GM15510 (cell line): ENCODE results near the gene PIP4K2C.

ENCODE experiments used
- POLR2A ChIP-seq: IDR thresholded peaks from 3 replicates; pipeline ENCODE4 v1.6.1; 2011; ENCODE audit warnings: borderline replicate concordance; ENCODE audit not compliant: insufficient read length; ENCODE audit errors: extremely low read depth

The PIP4K2C gene

DNA sequence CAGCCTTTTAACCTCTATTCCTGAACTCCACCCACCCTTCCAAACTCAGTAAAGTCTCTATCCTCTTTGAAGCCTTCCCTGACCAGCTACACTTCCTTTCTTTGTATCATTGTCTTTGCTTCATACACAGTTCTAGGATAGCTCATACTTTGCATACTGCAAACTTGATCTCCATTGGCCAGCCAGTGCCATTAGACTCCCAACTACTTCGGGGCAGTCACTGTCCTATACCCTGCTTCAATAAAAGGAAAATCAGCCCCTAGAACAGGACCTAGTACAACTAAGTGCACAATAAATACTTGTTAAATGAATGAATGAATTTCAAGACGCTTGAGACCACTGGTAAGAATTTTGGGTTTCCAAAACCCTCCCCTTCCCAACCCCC, 521 bp upstream of the PIP4K2C start:
- TF ChIP-seq POLR2A, result no peak

DNA sequence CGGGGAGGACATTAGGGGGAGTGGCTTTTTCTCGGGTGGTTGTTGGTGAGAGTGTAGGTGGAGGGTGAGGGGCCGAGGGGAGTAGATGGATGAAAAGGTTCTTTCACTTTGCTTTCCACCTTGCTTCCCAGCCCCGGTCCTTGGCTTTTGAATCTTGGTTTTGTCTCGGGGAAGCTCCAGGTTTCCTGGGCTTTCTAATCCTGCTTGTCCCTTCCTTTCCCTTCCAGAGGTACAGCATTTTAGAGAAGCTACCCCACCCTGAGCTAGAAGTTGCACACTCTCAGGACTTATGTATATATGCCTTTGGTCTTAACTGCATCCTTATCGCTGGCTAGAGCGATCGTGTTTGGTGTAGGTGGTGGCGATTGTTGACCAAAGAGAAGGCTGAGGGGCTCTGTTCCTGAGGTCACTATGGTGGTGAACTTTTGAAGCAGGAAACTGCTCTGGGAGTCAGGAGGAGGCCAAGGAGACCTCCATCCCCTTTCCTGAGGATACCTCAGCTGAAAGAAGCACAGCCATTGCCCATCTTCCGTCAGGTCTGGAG, 862 bp downstream of the PIP4K2C start:
- TF ChIP-seq POLR2A, result no peak

DNA sequence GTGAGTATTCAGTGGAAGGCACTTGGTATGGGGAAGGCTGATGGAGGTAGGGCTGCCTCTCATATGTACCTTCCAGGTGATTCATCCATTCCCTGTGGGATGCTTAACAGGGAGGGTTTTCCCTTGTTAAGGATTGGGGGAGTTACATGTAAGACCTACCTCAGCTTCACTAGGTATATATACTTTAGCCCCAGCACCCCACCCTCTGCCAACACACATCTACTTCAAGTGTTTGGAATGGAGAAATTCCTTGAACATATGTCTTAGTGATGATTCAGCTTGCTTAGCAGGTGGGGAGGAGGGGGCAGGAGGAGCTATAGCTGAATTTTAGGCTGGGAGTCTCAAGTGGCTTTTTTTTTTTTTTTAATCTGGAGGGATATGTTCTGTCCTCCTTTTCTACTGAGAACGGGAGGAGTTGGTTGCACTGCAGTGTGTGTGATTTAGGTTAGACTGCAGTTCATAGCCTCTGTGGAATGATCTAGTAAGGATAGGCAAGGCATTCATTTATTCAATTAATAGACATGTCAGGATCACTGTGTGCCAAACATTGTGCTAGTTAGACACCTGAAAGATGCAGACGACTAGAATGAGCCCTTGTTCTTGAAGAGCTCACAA, 1.7 kb downstream of the PIP4K2C start:
- no peak for TF ChIP-seq POLR2A

DNA sequence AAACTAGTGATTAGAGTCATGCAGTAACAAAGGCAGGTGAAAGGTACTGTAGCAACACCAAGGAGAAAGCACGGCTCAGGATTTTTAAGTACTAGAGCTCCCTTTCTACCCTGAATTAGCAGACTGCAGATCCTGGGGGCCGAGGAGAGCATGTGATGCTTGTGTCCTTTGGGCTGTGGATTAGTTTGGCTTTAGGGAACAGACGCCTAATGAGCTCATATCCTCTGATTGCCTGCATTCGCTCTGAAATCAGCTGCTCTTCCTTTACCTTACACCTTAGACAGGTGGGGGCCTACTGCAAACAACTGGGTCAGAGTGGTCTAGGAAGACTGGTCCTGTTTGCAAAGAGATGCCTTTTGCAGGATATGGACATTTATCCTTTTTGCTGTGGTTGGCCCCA, 2.2 kb downstream of the PIP4K2C start:
- TF ChIP-seq POLR2A, result no peak

DNA sequence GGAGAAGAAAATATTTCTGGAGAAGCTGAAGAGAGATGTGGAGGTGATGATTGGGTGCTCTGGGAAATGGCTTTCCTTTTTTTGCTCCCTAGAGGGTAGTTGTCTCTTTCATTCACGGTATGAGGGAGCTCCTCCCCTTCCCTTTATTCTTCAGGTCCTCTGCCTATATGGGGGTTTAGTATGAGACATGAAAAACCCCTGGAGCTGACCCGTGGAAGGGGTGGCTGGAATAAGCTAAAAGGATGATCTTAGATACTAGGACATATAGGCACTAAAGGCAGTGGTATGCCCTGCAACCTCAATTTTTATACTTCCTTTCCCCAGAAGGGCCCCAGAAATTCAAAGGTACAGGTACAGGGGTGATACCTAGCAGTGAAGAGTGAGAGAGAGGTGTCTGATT, 9.4 kb downstream of the PIP4K2C start:
- no peak for TF ChIP-seq POLR2A

DNA sequence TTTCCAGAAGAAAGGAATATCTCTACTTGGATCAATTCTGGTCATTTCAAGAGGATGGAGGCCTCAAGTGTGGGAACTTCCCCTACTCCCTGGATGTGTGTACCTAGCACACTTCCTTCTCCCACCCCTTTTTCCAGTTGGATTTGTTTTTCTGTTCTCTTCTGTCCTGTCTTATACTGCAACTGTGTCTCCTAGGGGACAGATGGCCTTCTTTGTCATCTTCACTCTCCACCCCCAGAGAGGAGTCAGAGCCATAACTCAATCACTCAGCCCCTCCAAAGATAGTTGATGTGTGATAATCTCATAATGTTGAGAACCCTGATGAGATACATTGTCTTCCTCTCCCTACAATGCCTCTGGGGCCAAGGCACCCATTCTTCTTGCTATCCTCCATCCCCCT, 11.6 kb downstream of the PIP4K2C start:
- TF ChIP-seq POLR2A, result no peak

DNA sequence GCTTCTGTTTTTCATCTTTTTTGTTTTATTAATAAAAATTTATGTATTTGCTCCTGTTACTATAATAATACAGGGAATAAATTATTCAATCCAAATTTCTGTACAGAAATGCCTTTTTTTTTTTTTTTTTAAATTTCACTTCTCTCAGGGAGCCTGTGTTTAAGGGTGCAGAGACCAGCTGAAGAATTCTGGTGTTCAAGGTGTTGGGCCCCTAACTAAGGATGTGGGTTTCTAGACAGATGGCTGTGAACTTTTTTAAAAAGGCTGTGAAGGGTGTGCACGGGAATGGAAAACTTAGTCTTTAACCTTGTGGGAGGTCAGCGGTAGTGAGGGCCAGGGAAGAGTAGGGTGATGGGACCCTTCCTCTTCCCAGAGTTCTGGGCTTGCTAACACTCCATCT, 12.3 kb downstream of the PIP4K2C start:
- no peak for TF ChIP-seq POLR2A

DNA sequence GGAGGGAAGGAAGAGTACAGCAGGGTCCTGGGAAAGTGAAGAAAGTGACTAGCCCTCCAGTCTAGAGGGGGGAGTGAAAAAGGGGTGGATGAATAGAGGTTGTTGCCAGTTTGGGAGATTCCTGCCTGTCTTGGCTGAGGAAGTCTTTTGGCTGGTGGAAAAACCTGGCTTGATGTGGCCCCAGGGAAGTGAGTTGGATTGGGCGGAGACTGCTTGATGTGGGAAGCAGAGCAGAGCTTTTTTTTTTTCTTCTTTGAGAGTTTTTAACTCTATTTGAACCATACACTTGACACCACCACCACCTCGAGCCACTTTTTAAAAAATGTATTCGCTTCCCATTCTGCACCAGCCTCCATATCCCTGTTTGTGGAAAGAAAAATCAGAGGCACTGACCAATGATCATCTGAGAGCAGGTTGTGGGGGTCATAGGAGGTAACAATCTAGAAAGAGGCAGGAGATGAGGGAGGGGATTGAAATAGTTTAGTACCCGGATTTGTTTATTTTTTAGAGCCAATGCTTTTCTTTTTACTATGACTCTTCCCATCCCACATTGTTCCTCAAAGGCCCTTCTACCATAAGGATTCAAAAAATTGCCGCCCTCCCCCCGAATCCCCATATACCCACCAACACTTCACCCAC, 12.9 kb downstream of the PIP4K2C start:
- TF ChIP-seq POLR2A, result no peak

DNA sequence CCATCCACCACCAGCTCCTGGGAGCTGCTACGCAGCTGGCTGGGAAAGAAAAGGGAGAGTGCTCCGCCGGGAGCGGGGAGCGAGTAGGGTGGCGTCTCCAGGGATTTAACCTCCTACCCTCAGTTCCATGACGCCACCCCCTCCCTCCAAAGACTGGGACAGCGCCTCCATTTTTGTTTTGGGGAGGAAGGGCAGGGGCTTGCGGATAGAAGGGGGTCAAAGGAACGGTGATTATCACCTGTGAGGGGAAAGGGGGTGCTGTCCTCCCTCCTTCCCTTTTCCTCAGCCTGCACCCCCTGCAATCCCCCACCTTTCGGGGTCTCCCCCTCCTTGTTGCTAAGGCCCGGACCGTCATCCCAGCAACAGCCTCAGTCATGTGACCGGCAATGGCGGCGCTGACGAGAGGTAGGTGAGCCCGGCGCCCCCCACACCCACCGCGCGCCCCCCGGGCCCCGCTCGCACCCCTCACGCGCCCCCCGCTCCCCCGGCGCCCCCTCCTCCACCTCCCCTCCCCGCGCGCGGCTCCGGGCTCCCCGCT, 13.5 kb downstream of the PIP4K2C start, which contains the start of gene DTX3:
TSS of gene DTX3 (plus strand) at position 371 of the 538 bp plus-strand sequence. CDS start 1,694 bp downstream, outside the sequence.
- peak; percentile 28 for TF ChIP-seq POLR2A

DNA sequence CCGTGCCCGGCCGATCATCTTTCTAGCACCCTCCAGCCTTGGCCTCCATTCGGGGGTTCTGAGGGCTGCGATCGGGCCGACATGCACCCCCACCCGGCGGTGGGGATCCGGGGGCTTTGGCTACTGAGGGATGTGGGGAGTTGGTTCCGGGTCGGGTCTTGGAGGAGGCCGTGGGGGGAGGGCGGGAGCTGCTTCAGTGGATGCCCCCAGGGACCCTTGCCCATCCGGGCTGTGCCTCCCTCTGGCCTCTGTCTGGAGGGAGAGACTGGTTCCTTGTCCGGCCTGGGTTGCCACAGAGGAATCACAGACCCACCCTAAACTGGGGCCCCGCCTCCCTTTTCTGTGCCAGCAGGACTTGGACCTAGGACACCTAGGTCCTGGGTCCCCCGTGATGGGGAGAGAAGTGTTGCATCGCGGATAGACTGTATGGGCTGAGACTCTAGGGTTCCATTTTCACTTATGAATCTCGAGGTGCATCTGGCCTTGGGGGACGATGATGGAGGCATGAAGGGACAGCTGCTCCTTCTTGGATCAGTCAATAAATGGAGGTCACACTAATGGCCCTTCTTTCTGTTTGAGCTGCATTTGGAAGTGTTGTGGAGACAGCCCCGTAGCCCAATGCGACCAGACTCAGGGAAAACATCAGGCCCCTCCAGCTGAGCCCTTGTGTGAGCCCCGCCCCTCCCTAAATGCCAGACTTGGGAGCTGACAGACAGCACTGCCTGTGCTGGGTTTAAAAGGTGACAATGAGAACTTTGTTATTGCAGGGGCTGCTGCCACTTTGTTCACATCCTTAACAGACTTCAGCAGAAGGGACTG, 14.2 kb downstream of the PIP4K2C start:
- TF ChIP-seq POLR2A, result peak; percentile 21

DNA sequence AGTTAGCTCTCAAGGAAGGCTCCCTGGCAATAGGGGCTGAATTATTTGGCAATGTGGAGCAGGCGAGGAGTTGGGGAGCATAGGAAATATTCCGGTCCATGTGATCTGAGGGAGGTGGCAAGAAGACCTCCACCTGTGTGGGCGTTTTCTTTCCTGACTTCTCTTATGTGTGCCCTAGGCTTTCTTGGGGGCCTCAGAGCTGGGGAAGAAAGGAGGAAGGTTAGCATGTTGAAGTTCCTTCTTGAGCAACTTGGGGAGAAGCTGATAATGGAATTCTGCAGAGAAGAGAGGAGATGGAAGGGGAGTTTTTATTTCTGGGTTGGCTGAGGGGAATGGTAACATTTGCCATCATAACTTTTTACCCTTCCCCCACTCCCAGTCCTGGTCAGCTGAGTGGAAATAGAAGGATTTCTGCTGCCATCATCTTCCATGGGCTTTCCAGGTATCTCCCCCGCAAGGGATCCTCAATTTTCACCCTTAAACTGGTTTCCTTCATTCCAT, 14.9 kb downstream of the PIP4K2C start:
- TF ChIP-seq POLR2A, result no peak

DNA sequence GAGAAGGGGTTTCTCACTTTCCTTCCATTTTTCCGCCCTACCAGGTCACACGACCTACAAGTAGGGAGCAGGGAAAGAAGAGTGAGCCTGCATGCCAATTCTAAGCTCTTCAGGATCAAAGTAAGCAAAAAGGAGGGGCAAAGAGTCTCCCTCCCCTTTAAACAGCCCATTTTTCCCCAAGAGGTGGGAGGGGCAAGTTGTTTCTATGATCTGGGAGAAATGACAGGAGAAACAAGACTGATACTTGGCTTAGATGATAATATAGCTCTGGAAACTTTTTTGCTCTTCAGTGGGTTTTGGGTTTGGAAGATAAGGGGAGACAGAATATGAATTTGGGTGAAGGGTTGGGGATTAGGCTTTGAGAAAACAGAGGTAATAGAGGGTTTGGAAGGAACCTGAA, 15.4 kb downstream of the PIP4K2C start:
- TF ChIP-seq POLR2A, result no peak

DNA sequence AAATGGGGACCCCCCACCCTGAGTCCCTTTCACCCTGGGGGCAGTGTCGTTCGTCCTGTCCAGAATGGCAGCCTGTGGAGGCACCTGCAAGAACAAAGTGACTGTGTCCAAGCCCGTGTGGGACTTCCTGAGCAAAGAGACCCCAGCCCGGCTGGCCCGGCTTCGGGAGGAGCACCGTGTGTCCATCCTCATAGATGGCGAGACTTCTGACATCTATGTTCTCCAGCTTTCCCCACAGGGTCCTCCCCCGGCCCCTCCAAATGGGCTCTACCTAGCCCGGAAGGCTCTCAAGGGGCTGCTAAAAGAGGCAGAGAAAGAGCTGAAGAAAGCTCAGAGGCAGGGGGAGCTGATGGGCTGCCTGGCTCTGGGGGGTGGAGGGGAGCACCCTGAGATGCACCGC, 15.8 kb downstream of the PIP4K2C start:
- TF ChIP-seq POLR2A, result no peak

DNA sequence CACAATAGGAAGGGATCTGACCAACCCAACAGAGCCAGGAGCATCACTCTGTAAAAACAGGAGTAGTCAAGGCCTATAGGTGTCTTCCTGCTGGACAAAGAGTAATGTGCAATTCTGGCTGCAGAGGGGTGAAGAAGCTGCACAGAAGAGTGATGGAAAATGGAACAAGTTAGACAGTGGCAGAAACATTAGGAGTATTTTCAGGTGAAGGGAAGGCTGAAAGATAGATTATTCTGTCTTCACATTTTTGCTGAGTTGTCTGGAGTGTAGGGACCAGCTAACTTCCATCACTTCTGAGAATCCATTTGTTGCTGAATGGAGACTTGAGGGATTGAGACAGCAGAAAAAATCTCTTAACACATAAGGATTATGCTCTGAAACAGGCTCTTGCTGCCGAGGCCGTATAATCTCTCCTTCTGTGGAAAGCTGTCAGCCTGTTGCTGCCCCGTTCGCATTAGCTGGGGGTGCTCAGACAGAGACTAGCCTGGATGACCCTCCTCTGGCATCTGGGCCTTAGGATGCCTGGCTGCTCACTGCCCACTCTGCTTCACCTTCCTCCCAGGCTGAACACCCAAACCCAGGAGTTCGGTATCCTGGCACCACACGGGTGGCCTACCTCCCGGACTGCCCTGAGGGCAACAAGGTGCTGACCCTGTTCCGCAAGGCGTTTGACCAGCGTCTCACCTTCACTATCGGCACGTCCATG, 17.1 kb downstream of the PIP4K2C start:
- no peak for TF ChIP-seq POLR2A

DNA sequence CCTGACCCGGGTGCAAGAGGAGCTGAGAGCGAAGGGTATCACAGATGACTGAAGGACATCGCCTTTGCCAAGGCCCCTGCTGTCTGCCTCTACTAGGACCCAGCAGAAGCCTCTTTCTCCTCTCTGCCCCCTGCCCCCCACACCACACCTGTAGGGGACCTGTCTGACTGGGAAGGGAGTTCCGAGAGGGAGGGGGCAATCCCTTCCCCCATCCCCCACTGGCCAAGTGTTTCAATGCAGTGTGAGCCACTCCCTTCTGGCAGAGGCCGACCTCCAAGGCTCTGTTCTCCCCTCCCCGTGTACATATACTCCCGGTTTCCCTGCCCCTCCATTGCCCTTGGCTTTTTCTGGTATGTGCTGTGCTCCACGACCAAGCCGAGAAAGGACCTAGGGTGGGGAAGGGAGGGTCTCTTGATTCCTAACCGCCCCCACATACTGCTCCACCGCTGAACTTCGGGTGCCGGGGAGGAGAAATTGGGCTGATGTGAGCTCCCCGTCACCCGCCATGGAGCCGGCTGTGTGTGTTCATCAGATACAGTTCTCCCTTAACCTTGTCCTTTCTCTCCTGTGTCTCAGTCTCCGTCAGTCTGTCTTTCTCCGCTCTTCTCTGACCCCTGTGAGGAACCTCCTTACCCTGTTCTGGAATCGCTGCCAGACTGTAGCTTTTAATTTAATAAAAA, 18.2 kb downstream of the PIP4K2C start:
- TF ChIP-seq POLR2A, result no peak
